Progenitor cell of endocrine pancreas (in vitro differentiated cells): ENCODE results near the gene PRODH2. TPM values are rescaled to one million over a fixed set of nuclear protein-coding genes. Genes with fewer than 3 reads are reported as not detected.

Source experiments
- DNase-seq: peaks from one replicate; pipeline ENCODE4 v3.0.0; 2021; ENCODE audit warnings: low spot score; ENCODE audit not compliant: unreplicated experiment
- H3K27ac Mint-ChIP-seq: 2 replicates; pipeline ENCODE4 v1.8.0; 2021; ENCODE audit warnings: mild to moderate bottlenecking, moderate library complexity, mixed read lengths
- H3K27me3 Mint-ChIP-seq: 2 replicates; pipeline ENCODE4 v1.8.0; 2021; ENCODE audit warnings: mixed read lengths
- H3K36me3 Mint-ChIP-seq: 2 replicates; pipeline ENCODE4 v1.8.0; 2022; ENCODE audit warnings: mixed read lengths; ENCODE audit not compliant: insufficient read depth
- H3K4me1 Mint-ChIP-seq: 2 replicates; pipeline ENCODE4 v1.8.0; 2021; ENCODE audit warnings: low read depth, mixed read lengths
- H3K4me3 Mint-ChIP-seq: 2 replicates; pipeline ENCODE4 v1.8.0; 2021; ENCODE audit warnings: low read depth, mild to moderate bottlenecking, moderate library complexity, mixed read lengths
- H3K9me3 Mint-ChIP-seq: 2 replicates; pipeline ENCODE4 v1.8.0; 2021; ENCODE audit warnings: low read depth, mixed read lengths
- total RNA-seq: library from RNA; stranded (reverse); gene quantifications from 2 replicates; pipeline ENCODE4 v1.2.1, GENCODE V29; 2021
- TF ChIP-seq, protein P1 (sequence below): fragments of 200-600 bp; sonication (generic); IDR thresholded peaks from one replicate; pipeline ENCODE4 v1.5.0; 2021; ENCODE audit warnings: antibody characterized with exemption, mild to moderate bottlenecking; ENCODE audit not compliant: unreplicated experiment

PRODH2 gene
- total RNA-seq, 1 donor from 2014 or later: 5.3 TPM

GRCh38 chr19:35780058-35780457 is 32.6 kb downstream of the PRODH2 start:
- H3K9me3 Mint-ChIP-seq: no peaks in the 10 kb centered on the region
- H3K4me1 Mint-ChIP-seq: peaks cover 10% of the 10 kb centered on the region
- peaks cover 15% of the 10 kb centered on the region for H3K36me3 Mint-ChIP-seq
- TF ChIP-seq, protein P1, sequence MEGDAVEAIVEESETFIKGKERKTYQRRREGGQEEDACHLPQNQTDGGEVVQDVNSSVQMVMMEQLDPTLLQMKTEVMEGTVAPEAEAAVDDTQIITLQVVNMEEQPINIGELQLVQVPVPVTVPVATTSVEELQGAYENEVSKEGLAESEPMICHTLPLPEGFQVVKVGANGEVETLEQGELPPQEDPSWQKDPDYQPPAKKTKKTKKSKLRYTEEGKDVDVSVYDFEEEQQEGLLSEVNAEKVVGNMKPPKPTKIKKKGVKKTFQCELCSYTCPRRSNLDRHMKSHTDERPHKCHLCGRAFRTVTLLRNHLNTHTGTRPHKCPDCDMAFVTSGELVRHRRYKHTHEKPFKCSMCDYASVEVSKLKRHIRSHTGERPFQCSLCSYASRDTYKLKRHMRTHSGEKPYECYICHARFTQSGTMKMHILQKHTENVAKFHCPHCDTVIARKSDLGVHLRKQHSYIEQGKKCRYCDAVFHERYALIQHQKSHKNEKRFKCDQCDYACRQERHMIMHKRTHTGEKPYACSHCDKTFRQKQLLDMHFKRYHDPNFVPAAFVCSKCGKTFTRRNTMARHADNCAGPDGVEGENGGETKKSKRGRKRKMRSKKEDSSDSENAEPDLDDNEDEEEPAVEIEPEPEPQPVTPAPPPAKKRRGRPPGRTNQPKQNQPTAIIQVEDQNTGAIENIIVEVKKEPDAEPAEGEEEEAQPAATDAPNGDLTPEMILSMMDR: no peak
- DNase-seq: no peak
- H3K4me3 Mint-ChIP-seq: no peak overlapping the region
- H3K27me3 Mint-ChIP-seq: peaks cover 30% of the 10 kb centered on the region
- no peak overlapping the region for H3K27ac Mint-ChIP-seq

DNA sequence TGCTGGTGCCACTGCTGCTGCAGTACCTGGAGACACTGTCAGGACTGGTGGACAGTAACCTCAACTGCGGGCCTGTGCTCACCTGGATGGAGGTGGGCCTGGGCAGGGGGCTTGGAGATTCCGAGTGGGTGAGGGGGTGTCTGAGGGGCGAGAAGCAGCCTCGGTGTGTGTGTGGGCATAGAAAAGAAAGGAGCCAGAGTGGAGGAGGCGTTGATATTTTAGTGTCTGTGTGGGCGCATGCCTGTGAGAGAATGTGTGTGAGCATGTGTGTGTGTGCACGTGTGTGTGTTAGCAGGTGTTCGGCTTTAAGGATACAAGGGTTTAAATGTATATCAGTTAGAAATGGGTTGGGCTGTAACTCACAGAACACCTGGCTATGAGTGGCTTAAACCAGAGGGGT is 33.6 kb downstream of the PRODH2 start:
- H3K9me3 Mint-ChIP-seq: no peaks in the 10 kb centered on the region
- no peak overlapping the region for H3K27ac Mint-ChIP-seq
- DNase-seq: no peak
- no peak overlapping the region for H3K4me3 Mint-ChIP-seq
- peaks cover 15% of the 10 kb centered on the region for H3K36me3 Mint-ChIP-seq
- peaks cover 11% of the 10 kb centered on the region for H3K4me1 Mint-ChIP-seq
- TF ChIP-seq, protein P1: no peak
- H3K27me3 Mint-ChIP-seq: peaks cover 37% of the 10 kb centered on the region

- peak overlapping the region; percentile 5 for H3K4me3 Mint-ChIP-seq
These were observed 34.7 kb downstream of the PRODH2 start for GRCh38 chr19:35777961-35778360.

GRCh38 chr19:35777086-35777841 is 35.4 kb downstream of the PRODH2 start:
- H3K36me3 Mint-ChIP-seq: peaks cover 6% of the 10 kb centered on the region
- no peak overlapping the region for H3K27ac Mint-ChIP-seq
- TF ChIP-seq, protein P1: no peak
- peaks cover 32% of the 10 kb centered on the region for H3K27me3 Mint-ChIP-seq
- H3K4me1 Mint-ChIP-seq: peaks cover 7% of the 10 kb centered on the region
- H3K9me3 Mint-ChIP-seq: no peaks in the 10 kb centered on the region
- no peak for DNase-seq
- H3K4me3 Mint-ChIP-seq: peak overlapping the region; percentile 72

More at GRCh38 chr19:35777961-35778360, 34.7 kb downstream of the PRODH2 start:
- TF ChIP-seq, protein P1: no peak
- no peak for DNase-seq
- no peak overlapping the region for H3K27ac Mint-ChIP-seq
- peaks cover 11% of the 10 kb centered on the region for H3K36me3 Mint-ChIP-seq
- peaks cover 30% of the 10 kb centered on the region for H3K27me3 Mint-ChIP-seq
- H3K4me1 Mint-ChIP-seq: peaks cover 7% of the 10 kb centered on the region
- H3K9me3 Mint-ChIP-seq: no peaks in the 10 kb centered on the region

DNA sequence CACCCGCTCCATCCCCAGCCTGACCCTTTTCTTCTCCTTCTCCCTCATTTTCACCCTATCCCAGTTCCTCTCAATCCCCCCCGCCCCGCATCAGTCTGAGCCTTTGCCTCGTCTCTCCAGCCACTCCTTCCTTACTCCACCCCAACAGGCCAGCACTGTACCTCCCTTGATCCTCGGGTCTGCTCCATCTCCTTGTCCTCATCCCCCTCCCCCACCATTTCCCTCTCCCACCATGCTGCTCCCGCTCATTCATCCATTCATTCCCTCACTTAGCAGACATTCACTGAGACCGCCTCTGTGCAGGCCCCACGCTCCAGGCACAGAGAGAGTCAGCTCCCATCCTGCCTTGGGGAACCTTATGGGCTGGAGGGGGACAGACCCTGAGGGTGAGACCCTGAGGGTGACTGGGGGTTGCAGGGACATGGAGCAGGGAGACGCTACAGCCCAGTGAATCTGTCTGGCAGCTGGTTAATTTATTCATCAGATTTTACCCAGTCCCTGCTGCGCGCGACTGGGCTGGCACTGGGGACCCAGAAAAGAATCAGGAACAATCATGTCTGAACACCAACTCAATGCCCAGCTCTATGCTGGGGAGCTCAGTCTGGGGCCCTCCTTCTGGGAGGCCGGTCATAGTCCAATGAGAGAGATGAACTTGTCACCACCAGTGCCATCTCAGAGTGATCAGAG is 36.4 kb downstream of the PRODH2 start:
- Mint-ChIP-seq H3K27me3 (peaks cover 30% of the 10 kb centered on the region), H3K4me1 (peaks cover 7% of the 10 kb centered on the region), H3K4me3 (peak overlapping the region; percentile 72), H3K27ac (no peak overlapping the region), H3K36me3 (peaks cover 3% of the 10 kb centered on the region), H3K9me3 (no peaks in the 10 kb centered on the region)
- TF ChIP-seq, protein P1: no peak
- no peak for DNase-seq
